ENCODE results near the gene CXCR3.
A peak's percentile ranks its signal among the peaks of the same experiment; 100 is the strongest.

The CXCR3 gene

DNA sequence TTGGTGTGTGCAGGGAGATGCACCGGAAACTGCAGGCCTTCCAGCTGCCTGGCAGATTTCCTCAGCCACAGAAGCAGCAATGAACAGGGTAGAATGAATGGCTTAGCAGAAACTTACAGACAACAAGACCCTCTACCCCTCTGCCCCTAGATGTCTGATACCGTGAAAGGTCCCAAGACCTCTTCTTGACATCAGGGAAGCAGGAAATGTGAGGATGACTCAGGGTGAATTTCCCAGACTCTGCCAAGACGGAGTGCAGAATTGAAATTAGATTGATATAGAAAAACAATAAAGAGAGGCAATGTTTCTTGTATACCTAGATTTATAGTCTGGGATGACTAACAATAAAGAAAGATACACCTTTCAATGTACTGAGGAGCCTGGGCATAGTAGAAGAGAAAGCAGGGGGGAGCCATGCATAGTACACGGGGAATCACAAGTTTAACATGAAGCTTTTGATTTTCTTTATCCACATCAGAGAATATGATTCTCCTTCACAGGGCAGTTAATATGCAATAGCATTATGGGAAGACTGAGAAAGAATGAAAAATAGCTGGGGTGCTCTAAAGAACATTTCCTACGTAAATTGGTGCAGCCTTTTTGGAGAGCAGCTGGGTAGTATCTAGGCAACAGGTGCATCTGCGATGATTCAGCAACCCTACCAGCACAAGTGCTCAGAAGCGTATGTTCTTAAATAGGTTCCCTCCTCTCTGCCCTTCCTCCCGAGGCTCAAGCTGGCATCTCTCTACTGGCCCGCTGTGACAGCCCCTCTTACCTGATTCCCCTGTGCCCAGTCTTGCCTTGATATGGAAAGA is 18.3 kb upstream of the CXCR3 start:
- peak in 1 of 2 donors; percentile 4 for DNase-seq (ENCODE audit: low read depth in 2 of 2)
- H3K4me3 ChIP-seq (replicated peaks in 1 of 2; ENCODE audit: low read depth in 2 of 2, low read length in 2 of 2), result no peak overlapping the region
- TF ChIP-seq, protein P1, sequence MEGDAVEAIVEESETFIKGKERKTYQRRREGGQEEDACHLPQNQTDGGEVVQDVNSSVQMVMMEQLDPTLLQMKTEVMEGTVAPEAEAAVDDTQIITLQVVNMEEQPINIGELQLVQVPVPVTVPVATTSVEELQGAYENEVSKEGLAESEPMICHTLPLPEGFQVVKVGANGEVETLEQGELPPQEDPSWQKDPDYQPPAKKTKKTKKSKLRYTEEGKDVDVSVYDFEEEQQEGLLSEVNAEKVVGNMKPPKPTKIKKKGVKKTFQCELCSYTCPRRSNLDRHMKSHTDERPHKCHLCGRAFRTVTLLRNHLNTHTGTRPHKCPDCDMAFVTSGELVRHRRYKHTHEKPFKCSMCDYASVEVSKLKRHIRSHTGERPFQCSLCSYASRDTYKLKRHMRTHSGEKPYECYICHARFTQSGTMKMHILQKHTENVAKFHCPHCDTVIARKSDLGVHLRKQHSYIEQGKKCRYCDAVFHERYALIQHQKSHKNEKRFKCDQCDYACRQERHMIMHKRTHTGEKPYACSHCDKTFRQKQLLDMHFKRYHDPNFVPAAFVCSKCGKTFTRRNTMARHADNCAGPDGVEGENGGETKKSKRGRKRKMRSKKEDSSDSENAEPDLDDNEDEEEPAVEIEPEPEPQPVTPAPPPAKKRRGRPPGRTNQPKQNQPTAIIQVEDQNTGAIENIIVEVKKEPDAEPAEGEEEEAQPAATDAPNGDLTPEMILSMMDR (IDR thresholded peaks at IDR 0.05; ENCODE audit: low read depth, low read length), result no peak

DNA sequence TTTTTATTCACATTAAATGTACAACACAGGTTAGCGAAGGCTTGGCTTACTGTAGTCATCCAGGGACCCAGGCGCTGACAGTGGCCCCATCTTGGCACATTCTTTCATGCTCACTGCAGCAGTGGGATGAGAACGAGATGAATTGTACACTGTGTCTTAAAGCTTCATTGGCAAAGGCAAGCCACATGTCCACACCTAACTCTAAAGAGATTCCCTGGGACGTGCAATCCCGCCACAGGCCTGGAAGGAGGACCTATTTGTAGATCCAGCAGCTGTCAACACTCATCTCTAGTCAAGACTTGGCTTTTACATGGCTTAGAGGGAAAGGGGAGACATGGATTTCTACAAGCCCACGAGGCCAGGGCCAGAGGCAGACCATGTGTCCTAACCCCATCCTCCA is 16.1 kb upstream of the CXCR3 start:
- TF ChIP-seq, protein P1 (IDR thresholded peaks at IDR 0.05; ENCODE audit: low read depth, low read length), result no peak
- no peak overlapping the region for H3K4me3 ChIP-seq (replicated peaks in 1 of 2; ENCODE audit: low read depth in 2 of 2, low read length in 2 of 2)
- peak in 1 of 2 donors; percentile 13 for DNase-seq (ENCODE audit: low read depth in 2 of 2)

DNA sequence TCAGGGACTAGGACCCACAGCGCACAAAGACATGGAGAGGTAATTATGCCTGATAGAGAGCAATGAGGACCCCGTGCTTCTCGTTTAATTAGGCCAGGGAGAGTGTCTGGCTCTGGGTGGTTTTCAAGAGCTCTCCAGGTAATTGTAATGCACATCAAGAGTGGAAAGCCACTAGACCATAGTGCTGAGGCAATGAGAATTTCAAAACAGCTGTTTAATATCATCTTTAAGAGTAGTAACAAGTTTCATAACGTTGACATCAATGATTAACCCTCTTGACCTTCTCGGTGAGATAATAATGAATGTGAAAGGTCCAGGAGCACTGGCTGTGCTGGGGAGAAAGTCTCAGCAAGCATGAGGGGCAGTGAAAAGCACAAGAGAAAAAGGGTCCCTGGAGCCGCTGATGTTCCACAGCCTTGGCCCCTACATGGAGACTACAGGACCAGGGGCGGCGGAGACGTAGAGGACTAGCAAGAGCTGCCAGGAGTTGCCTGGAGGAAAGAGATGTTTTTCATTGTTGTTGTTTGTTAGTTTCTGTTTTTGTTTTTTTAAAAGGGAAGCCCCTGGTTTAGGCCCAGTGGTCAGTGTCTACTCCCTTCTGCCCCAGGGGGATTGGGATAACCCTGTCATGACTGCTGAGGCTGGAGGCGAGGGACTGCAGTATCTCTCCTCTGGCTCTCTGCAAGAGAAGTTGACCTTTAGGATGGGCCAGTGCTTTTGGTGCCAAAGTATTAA is 14.8 kb upstream of the CXCR3 start:
- no peak overlapping the region for H3K4me3 ChIP-seq (replicated peaks in 1 of 2; ENCODE audit: low read depth in 2 of 2, low read length in 2 of 2)
- TF ChIP-seq, protein P1 (IDR thresholded peaks at IDR 0.05; ENCODE audit: low read depth, low read length), result no peak
- no peak for DNase-seq (ENCODE audit: low read depth in 2 of 2)

DNA sequence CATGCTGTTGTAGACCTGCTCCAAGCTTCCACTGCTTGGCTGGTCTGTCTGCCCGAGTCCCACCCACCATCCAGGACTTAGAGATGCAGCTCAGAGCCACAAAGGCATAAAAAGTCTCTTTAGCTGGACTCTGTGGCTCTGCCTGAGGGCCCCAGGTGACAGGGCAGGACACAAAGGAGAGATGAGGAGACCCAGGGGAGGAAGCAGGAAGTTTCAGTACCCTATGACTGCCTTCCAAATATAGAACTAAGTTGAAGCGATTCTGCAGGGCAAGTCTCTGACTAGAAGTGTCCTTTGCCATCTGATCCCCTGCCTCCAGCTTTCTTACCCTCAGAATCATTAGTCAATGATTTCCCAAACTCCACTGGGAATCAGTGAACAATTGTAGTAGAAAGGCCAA is 11.2 kb upstream of the CXCR3 start:
- no peak overlapping the region for H3K4me3 ChIP-seq (replicated peaks in 1 of 2; ENCODE audit: low read depth in 2 of 2, low read length in 2 of 2)
- DNase-seq (ENCODE audit: low read depth in 2 of 2), result no peak
- TF ChIP-seq, protein P1 (IDR thresholded peaks at IDR 0.05; ENCODE audit: low read depth, low read length), result no peak

DNA sequence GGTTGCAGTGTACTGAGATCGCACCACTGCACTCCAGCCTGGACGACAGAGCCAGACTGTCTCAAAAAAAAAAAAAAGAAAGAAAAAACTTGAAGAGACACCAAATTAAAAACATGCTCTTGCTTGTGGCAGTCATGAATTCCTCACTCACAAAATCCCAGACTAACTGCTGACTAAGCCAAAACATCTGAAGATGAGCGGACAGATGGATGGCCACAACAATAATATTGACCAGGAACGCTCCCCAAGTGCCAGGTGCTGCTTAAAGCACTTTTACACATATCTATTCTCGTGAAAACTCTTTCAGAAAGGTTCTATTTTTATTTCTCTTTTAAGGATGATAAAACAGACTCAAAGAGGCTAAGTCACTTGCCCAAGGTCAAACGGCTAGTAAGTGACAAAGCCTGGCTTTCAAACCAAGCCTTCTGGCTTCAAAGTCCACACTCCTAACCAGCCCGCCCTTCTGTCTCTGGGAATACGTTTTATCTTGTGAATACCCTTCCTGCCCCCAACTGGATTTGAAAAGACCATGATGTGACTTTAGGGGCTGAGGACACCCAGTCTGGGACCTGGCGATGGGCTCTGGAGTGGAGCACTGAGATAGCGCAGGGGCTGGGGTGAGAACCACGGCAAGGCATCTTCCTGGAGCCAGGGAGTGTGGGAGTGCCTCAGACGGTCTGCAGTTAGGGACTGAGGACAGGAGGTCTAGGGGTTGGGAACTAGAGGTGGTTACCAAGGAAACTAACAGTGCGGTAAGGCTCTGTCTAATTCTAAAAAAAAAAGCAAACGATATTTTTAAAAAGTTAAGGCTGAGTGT is 9.5 kb upstream of the CXCR3 start:
- DNase-seq (ENCODE audit: low read depth in 2 of 2), result no peak
- TF ChIP-seq, protein P1 (IDR thresholded peaks at IDR 0.05; ENCODE audit: low read depth, low read length), result no peak

DNA sequence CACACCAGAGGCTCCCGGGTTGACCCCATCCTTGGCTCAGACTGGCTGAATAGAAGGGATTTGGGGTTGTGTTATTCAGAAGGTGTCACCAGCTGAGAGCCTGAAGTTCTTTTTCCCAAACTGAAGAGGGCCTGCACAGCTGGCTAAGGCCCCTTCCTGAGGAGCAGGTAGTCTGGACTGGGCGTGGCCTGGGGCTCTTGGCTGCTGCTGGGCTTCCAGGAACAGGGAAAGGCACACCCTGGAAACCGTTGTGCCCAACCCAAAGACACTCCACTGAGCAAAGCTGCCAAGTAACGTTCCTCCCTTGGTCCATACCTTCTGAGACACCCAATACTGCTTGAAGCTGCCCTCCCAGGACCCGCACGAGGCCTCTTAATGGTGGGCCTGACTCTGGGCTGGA is 8.3 kb upstream of the CXCR3 start:
- TF ChIP-seq, protein P1 (IDR thresholded peaks at IDR 0.05; ENCODE audit: low read depth, low read length), result no peak
- no peak for DNase-seq (ENCODE audit: low read depth in 2 of 2)
- H3K4me3 ChIP-seq (replicated peaks in 1 of 2; ENCODE audit: low read depth in 2 of 2, low read length in 2 of 2), result no peak overlapping the region

More for the DNA sequence above, 9.5 kb upstream of the CXCR3 start:
- H3K4me3 ChIP-seq (replicated peaks in 1 of 2; ENCODE audit: low read depth in 2 of 2, low read length in 2 of 2), result no peak overlapping the region
